Activated CD4-positive, CD25-positive, alpha-beta regulatory T cell treated with anti-CD3 and anti-CD28 coated beads, Interleukin-2, amount 50 U/mL, for 16 hours (primary cell): ENCODE measurements around the gene NTN5.

Experiments
- DNase-seq: peaks from one replicate; pipeline ENCODE4 v3.0.0-alpha.2; 2020; ENCODE audit warnings: low read depth, low spot score

The NTN5 gene

DNA sequence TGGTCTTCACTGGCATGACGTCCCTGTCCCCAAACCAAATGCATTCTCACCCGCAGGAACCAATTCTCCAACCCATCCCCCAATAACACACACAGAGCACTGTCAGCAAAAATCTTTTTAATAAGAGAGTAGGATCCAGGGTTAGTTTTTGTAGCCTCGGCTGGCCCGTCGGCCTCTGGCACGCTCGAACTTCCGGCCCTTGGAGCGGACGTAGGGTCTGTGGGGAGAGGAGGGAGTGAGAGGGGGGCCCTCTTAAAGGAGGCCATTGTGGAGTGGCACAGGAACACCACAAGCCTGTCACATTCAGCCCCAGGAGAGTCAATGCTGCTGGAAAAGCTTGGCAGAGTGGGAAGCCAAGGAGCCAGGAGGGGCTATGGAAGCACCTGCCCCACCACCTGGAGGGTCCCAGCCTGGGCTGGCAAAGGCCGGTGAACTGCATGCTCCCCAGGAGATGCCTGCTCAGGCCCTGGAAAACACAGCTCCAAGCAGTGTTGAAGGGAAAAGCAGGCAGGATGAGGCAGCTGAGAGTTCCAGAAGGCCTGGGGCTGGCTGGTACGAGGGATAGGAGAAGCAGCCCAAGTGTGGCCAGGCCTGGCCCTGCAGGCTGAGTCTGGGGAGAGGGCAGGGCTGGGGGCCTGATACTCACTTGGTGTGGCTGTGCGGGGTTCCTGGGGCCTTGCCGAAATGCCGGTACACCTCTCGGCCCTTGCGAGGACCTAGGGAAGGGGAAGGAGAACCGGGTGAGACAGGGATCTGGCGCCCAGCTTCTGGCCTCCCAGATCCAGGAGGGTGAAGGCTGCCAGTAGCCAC, 57.4 kb downstream of the NTN5 start:
- DNase-seq: no peak

DNA sequence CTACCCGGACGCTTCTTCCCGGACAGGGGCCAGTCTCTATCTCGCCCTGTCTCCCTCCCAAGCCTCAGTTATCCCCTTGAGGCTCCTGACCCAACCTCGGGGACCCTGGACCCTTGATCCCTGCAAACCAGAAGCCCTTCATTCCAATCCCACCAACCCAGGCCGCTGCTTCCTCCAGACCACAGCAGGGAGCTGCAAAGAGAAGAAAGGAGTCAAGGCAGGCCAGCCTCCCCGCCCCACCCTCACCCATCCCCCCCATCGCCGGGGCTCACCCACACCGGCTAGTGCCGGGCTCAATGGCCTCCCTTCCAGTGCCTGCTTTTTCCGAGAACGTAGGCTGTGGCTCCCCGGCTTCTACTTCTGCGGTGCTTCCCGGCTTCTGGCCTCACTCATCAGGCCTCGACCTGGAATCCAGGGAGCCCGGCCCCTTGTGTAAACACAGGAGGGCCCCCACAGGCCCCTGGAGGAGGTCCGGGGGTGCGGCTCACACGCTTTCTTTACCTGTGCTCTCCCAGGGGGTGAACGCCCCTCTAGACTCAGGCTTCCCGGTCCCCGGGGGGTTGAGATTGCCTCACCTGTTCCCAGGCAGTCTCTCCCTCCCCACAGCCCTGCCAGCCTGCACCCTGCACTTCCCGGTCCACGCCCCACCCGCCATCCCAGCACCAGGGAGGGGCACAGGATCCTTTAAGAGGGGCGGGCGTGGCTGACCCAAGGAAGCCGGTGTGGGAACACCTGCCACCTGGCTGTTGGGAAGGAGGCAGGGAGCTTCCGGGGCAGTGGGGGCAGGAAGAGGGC, 58.2 kb downstream of the NTN5 start, which contains the start of gene FAM83E:
TSS of gene FAM83E (minus strand) at position 641 of the 795 bp plus-strand sequence. CDS start 1,704 bp downstream, outside the sequence.
- no peak for DNase-seq

DNA sequence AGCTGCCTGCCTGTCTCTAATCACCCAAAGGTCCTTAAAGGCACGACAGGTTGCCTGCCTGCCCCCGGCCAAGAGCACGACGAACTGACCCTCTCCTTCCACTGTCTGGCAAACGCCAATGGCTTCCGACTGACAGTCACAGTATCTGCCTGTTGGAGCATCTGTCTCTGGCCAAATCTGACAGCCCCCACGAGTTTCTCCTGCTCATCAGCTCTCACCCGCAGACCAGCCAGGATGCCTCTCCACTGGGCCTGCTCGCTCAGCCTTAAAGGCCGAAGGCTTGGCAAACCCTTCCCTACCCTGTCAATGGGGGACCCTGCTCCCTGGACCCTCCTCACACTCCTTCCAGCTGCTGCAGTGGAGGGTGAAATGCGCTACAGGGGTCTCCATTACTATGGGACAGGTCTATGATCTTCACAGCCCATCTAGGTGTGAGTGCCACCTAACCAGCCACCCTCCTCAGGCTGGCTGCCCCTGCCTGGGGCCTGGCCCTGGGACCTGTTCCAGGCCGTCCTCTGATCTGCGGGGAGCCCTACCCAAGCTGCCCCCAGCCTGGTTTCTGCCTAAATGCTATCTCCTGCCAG, 58.9 kb downstream of the NTN5 start:
- DNase-seq: no peak

DNA sequence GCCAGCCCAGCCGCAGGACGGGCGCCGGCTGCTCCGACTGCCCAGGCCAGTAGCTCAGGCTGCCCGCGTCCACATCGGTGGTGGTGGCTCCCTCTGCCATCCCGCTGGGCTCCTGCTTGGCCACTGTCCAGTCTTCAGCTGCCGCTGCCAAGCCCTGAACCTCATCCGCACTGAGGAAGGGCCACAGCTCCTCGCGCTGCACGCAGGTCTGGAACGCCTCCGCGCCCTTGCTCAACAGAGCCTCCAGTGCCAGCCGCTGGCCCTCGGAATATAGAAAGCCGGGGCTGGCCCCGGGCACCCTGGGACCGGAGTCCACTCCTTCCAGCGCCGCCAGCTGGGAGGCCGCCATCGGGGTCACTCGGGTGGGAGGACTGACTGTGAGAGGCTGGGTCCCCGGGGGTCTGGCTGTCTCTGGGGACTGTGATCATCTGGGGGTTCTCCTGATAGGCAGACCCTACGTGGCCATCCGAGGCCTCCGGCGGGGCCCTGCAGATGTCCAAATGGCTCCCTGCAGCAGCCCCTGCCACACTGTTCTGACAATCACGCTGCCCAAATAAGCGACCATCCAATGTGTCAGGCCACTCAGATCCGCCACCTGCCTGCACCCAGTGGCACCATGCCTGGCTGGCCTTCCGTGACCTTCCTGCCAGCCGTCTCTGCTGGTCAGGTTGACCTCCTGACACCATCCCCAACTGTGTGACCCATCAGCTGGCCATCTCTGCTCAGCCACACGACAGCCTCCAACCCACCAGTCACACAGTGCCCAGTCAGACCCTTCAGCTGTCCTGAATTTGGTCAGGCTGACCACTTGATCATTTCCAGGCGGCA, 59.6 kb downstream of the NTN5 start:
- DNase-seq: no peak

DNA sequence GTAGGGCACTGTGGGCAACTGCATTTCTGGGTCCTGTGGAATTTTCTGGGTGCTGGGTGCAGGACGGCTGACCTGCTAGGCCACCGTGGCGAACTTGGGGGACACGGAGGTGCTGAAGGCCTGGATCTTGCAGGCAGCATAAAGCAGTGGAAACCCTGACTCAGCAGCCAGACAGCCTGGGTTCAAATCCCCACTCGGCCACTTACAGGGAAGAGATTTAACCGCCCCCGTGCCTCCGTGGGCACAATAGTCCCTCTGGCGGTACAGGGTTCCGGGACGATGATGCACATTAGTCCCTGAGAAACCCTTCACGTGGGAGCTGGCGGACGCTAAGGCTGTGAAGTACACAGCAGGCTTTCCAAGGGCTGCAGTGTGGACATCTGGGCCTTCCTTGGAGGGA, 60.9 kb downstream of the NTN5 start:
- no peak for DNase-seq
